Activated B cell treated with CpG ODN at 0.5 μM for 24 hours (primary cell): Measurements from ENCODE around the gene SCUBE3. TPM values are rescaled to one million over a fixed set of nuclear protein-coding genes. Genes with fewer than 3 reads are reported as not detected.

ENCODE experiments used
- ATAC-seq: fragments of 200-7000 bp; cut with Tn5 transposase; one replicate; pipeline ENCODE4 v1.10.0; 2021; ENCODE audit warnings: low read depth, mild to moderate bottlenecking, moderate library complexity
- CTCF ChIA-PET: fragments of 350-600 bp; sonication (Branson Sonifier 250); formaldehyde crosslinking; loops from one replicate; lab custom pipeline; 2021; ENCODE audit warnings: antibody characterized with exemption; lab: Charles Lee
- POLR2A ChIA-PET: fragments of 350-600 bp; sonication (Branson Sonifier 250); formaldehyde crosslinking; loops from one replicate; lab custom pipeline; 2021; ENCODE audit warnings: antibody characterized with exemption; lab: Charles Lee
- DNase-seq: peaks from one replicate; pipeline ENCODE4 v3.0.0; 2022
- H3K27ac Mint-ChIP-seq: one replicate; pipeline ENCODE4 v1.8.0; 2020; ENCODE audit warnings: mixed read lengths
- H3K27me3 Mint-ChIP-seq: one replicate; pipeline ENCODE4 v1.8.0; 2021; ENCODE audit warnings: mixed read lengths
- H3K36me3 Mint-ChIP-seq: one replicate; pipeline ENCODE4 v1.8.0; 2021; ENCODE audit warnings: low read depth, mixed read lengths
- H3K4me1 Mint-ChIP-seq: one replicate; pipeline ENCODE4 v1.8.0; 2021; ENCODE audit warnings: mixed read lengths
- H3K4me3 Mint-ChIP-seq: one replicate; pipeline ENCODE4 v1.8.0; 2020; ENCODE audit warnings: mild to moderate bottlenecking, mixed read lengths
- H3K9me3 Mint-ChIP-seq: one replicate; pipeline ENCODE4 v1.8.0; 2020; ENCODE audit warnings: mixed read lengths
- CTCF ChIP-seq: fragments of 200-600 bp; IDR thresholded peaks from one replicate; pipeline ENCODE4 v1.8.0; 2022; ENCODE audit warnings: antibody characterized with exemption, mild to moderate bottlenecking
- intact Hi-C: fragments of 100-400 bp; cut with micrococcal nuclease; formaldehyde crosslinking; loops from one replicate; pipeline ENCODE4 v1.15.1; 2024
- total RNA-seq: library from RNA; stranded (reverse); gene quantifications from 2 replicates; pipeline ENCODE4 v1.2.3, GENCODE V29; 2022

The SCUBE3 gene
- total RNA-seq, 1 donor from 2014 or later, result not detected

- no peak for DNase-seq
- H3K4me3 Mint-ChIP-seq, result no peak overlapping the region
- no peak overlapping the region for H3K27ac Mint-ChIP-seq
Observed at GRCh38 chr6:35166520-35166919, 47.2 kb upstream of the SCUBE3 start.

GRCh38 chr6:35167505-35167904 is 46.3 kb upstream of the SCUBE3 start:
- ChIA-PET CTCF (interaction anchor here (0.7 kb wide), 1 partner anchor 74 kb away, joined by 3 read pairs; no protein-coding TSS in a partner anchor), POLR2A (no interaction called here)
- H3K27ac Mint-ChIP-seq, result no peak overlapping the region
- H3K36me3 Mint-ChIP-seq, result no peaks in the 10 kb centered on the region
- no peaks in the 10 kb centered on the region for H3K9me3 Mint-ChIP-seq
- no peak for ATAC-seq
- H3K4me3 Mint-ChIP-seq, result no peak overlapping the region
- H3K4me1 Mint-ChIP-seq, result no peaks in the 10 kb centered on the region
- intact Hi-C loops, result no loop called here
- TF ChIP-seq CTCF, result no peak
- H3K27me3 Mint-ChIP-seq, result peaks cover 15% of the 10 kb centered on the region
- DNase-seq, result no peak

More at GRCh38 chr6:35166520-35166919, 47.2 kb upstream of the SCUBE3 start:
- ChIA-PET CTCF (interaction anchor here (0.7 kb wide), 1 partner anchor 75 kb away, joined by 3 read pairs; no protein-coding TSS in a partner anchor), POLR2A (no interaction called here)
- Mint-ChIP-seq H3K4me1 (no peaks in the 10 kb centered on the region), H3K9me3 (no peaks in the 10 kb centered on the region), H3K27me3 (peaks cover 15% of the 10 kb centered on the region), H3K36me3 (no peaks in the 10 kb centered on the region)
- no peak for ATAC-seq
- intact Hi-C loops, result no loop called here
- no peak for TF ChIP-seq CTCF

- ChIA-PET CTCF (no interaction called here), POLR2A (no interaction called here)
- no peak for TF ChIP-seq CTCF
- no peaks in the 10 kb centered on the region for H3K36me3 Mint-ChIP-seq
- ATAC-seq, result no peak
- H3K4me1 Mint-ChIP-seq, result no peaks in the 10 kb centered on the region
- peaks cover 8% of the 10 kb centered on the region for H3K27me3 Mint-ChIP-seq
- intact Hi-C loops, result no loop called here
- H3K27ac Mint-ChIP-seq, result no peak overlapping the region
- DNase-seq, result no peak
- no peak overlapping the region for H3K4me3 Mint-ChIP-seq
- no peaks in the 10 kb centered on the region for H3K9me3 Mint-ChIP-seq
Observed at GRCh38 chr6:35168461-35168861, 45.3 kb upstream of the SCUBE3 start.

GRCh38 chr6:35170166-35170565 is 43.6 kb upstream of the SCUBE3 start:
- no peak for ATAC-seq
- POLR2A ChIA-PET, result no interaction called here

GRCh38 chr6:35170891-35171290 is 42.9 kb upstream of the SCUBE3 start:
- Mint-ChIP-seq H3K9me3 (no peaks in the 10 kb centered on the region), H3K27me3 (peaks cover 7% of the 10 kb centered on the region), H3K36me3 (no peaks in the 10 kb centered on the region), H3K4me1 (no peaks in the 10 kb centered on the region), H3K4me3 (no peak overlapping the region), H3K27ac (no peak overlapping the region)
- ATAC-seq (no peak), DNase-seq (no peak)
- TF ChIP-seq CTCF, result no peak
- ChIA-PET POLR2A (no interaction called here), CTCF (interaction anchor here (0.7 kb wide), 1 partner anchor 31 kb away, joined by 3 read pairs; no protein-coding TSS in a partner anchor)
- intact Hi-C loops, result no loop called here

More at GRCh38 chr6:35170166-35170565, 43.6 kb upstream of the SCUBE3 start:
- no peak for TF ChIP-seq CTCF
- no peak for DNase-seq
- H3K9me3 Mint-ChIP-seq, result no peaks in the 10 kb centered on the region
- no peaks in the 10 kb centered on the region for H3K4me1 Mint-ChIP-seq
- H3K4me3 Mint-ChIP-seq, result no peak overlapping the region
- CTCF ChIA-PET, result interaction anchor here (0.7 kb wide), 1 partner anchor 31 kb away, joined by 3 read pairs; no protein-coding TSS in a partner anchor
- H3K36me3 Mint-ChIP-seq, result no peaks in the 10 kb centered on the region
- intact Hi-C loops, result no loop called here
- peaks cover 7% of the 10 kb centered on the region for H3K27me3 Mint-ChIP-seq
- H3K27ac Mint-ChIP-seq, result no peak overlapping the region
